GM13977 (cell line): ENCODE data around the gene SH3RF3.

Source experiments
- DNase-seq: peaks from one replicate; pipeline ENCODE4 v3.0.0; 2012; ENCODE audit warnings: low spot score
- CTCF ChIP-seq: IDR thresholded peaks from 2 replicates; pipeline ENCODE4 v1.5.1; 2012; ENCODE audit warnings: mild to moderate bottlenecking, control low read depth; ENCODE audit not compliant: insufficient read depth; ENCODE audit errors: extremely low read depth, missing control alignments
- in situ Hi-C: fragments of 300-500 bp; cut with MboI; formaldehyde crosslinking; loops from one replicate; pipeline ENCODE4 v1.12.0; 2022; ENCODE audit warnings: low sequenced_read_pairs, low pct_unique_long_range_greater_than_20kb, mixed read lengths, inconsistent platforms; ENCODE audit not compliant: unreplicated experiment

SH3RF3 gene

DNA sequence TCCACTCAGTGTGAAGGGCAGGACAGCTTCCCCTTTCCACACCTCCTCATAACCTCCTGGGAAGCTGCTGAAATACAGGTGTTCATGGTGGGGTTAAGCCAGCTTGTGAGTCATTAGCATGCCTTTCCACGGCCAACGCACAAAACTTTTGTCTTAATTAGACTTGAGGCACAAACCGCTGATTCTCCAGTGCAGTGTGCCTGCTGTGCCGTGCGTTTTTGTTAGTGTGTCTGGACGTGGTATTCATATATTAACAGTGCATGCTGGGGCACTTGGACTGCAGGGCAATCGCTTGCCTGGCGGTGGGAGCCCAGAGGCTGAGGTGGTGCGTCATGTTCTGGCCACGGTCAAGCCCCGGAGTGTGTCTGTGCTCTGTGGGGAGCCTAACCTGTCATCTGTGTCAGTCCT lies 156.2 kb downstream of the SH3RF3 start:
- DNase-seq = no peak
- in situ Hi-C loops = loop anchor here (25.0 kb wide), 1 partner anchor 98 kb away; no protein-coding TSS in a partner anchor
- no peak for TF ChIP-seq CTCF

GRCh38 chr2:109287413-109287812 lies 158.4 kb downstream of the SH3RF3 start:
- in situ Hi-C loops = loop anchor here (25.0 kb wide), 1 partner anchor 100 kb away; no protein-coding TSS in a partner anchor
- no peak for DNase-seq
- TF ChIP-seq CTCF = no peak

DNA sequence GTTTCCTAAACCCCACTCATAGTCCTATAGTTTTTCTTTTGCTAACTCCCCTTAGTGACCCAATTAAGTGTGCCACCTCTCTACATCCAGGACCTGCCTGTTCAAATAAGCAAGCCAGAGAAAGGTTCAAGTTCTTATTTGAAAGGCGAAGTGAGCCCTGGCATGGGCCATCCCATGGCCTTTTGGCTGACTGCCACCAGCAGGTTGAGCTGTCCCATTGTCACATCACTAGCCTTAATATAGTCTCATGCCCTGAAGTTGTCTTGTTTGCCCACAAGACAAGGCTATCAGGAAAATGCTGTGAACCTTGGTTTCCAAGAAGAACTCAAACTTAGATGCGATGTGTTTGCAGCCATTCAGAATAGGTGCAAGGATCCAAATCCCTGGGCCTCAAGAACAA lies 158.8 kb downstream of the SH3RF3 start:
- TF ChIP-seq CTCF = no peak
- DNase-seq = no peak
- in situ Hi-C loops = loop anchor here (25.0 kb wide), 1 partner anchor 101 kb away; no protein-coding TSS in a partner anchor

- in situ Hi-C loops = loop anchor here (25.0 kb wide), 1 partner anchor 101 kb away; no protein-coding TSS in a partner anchor
Observed at GRCh38 chr2:109288544-109289368, 159.8 kb downstream of the SH3RF3 start.

GRCh38 chr2:109289504-109290222 lies 160.7 kb downstream of the SH3RF3 start:
- in situ Hi-C loops = loop anchor here (25.0 kb wide), 1 partner anchor 102 kb away; no protein-coding TSS in a partner anchor
- no peak for TF ChIP-seq CTCF

More at GRCh38 chr2:109288544-109289368, 159.8 kb downstream of the SH3RF3 start:
- DNase-seq = no peak
- no peak for TF ChIP-seq CTCF

GRCh38 chr2:109290887-109291643 lies 162.1 kb downstream of the SH3RF3 start:
- no peak for DNase-seq
- TF ChIP-seq CTCF = no peak
- in situ Hi-C loops = loop anchor here (25.0 kb wide), 1 partner anchor 104 kb away; no protein-coding TSS in a partner anchor

More at GRCh38 chr2:109289504-109290222, 160.7 kb downstream of the SH3RF3 start:
- DNase-seq = no peak
